Measurements from ENCODE around the gene CZIB.

DNA sequence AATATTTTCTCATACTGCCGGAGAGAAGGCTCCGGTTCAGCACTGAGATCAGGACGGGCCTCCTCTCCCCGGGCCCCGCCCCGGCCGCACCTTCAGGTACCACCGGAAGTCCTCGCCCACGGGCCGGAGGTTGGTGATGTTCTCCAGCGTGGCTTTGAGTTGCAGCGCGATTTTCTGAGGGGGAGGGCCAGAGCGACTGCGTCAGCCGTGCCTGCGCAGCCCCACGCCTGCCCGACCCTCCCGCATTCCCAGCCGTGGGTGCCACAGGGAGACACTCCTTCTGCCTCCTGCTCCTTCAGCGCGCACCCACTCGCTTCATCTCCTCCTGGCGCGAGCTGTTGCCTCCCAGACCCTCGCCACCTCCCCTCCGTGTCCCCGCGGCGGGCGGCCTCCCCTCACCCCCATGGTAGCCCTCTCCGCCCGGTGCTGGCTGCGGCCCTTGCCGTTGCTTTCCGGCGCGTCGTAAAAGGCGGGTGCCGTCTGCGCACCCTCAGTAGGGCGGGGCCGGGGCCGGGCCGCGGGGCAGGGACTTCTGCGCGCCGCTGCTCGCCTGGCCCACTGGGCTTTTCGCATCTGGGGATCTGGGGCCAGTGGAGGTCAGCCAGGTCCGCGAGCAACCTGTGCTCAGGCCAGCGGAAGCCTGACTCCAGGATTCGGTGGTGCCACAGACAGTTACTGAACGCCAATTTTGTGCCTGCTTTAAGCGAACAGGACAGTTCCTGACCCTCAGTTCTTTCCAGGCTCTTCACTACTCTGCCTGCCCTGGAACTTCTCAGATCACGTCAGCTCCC, at the start of gene CZIB:
- TF ChIP-seq CTCF (IDR thresholded peaks at IDR 0.05) (no peak), ZFX (IDR thresholded peaks at IDR 0.05; ENCODE audit: borderline replicate concordance) (no peak)

Data from 22Rv1 (cell line).